K562 (cell line): ENCODE data around the gene OOSP3. TPM values are rescaled to one million over a fixed set of nuclear protein-coding genes. Genes with fewer than 3 reads are reported as not detected.

Experiments
- ATAC-seq: fragments of 200-7000 bp; cut with Tn5 transposase; 3 replicates; pipeline ENCODE4 v1.9.1; 2020; ENCODE audit warnings: moderate library complexity
- BruUV-seq: library from RNA; stranded (reverse); fragments of 400-500 nt; replicated peaks from 2 replicates; lab custom pipeline; 2021; lab: Mats Ljungman, UMichigan
- CTCF ChIA-PET: fragments of 300-600 bp; formaldehyde crosslinking; extraction: SDS; loops from one replicate; lab custom pipeline; 2021; ENCODE audit warnings: low intra/inter-chr PET ratio; lab: Yijun Ruan, JAX
- POLR2A ChIA-PET: fragments of 300-600, 350-650 bp; sonication (Branson Sonifier 250); formaldehyde crosslinking; extraction: SDS; loops from one replicate; lab custom pipeline; 2021; ENCODE audit warnings: antibody characterized with exemption, inconsistent platforms; lab: Yijun Ruan, JAX
- DNase-seq, 4 experiments: peaks; one replicate each; pipeline versions ENCODE4 v3.0.0 to v3.0.0-alpha.2; 2011 to 2018; ENCODE audit warnings: low spot score in 3 of 4, mixed read lengths in 3 of 4; ENCODE audit errors: extremely low read depth in 1 of 4
- FAIRE-seq: peaks from 2 replicates; lab custom pipeline; 2011; peaks lifted over from hg19 to GRCh38; lab: Jason Lieb, UNC
- H2AFZ ChIP-seq: 2 replicates; pipeline ENCODE4 v1.6.0; 2011; ENCODE audit warnings: low read depth, low read length, control low read depth, inconsistent platforms
- H3K27ac ChIP-seq: fragments of 200-600 bp; 3 replicates; pipeline ENCODE4 v1.8.0; 2011; ENCODE audit warnings: low read depth, mild to moderate bottlenecking, control low read depth, inconsistent platforms, low read length, moderate library complexity, mixed read lengths; ENCODE audit errors: extremely low read depth
- H3K27me3 ChIP-seq, 2 experiments: fragments of 300-600 bp in 1 of 2; 2 replicates in 1 of 2; 3 replicates in 1 of 2; pipeline versions ENCODE4 v1.6.0 to v1.8.0; 2011; ENCODE audit warnings: inconsistent platforms in 2 of 2, low read length in 2 of 2, mild to moderate bottlenecking in 1 of 2, mixed read lengths in 1 of 2, moderate library complexity in 1 of 2; ENCODE audit not compliant: control insufficient read depth in 2 of 2, insufficient read depth in 2 of 2
- H3K36me3 ChIP-seq: fragments of 300-600 bp; 3 replicates; pipeline ENCODE4 v1.8.0; 2011; ENCODE audit warnings: mild to moderate bottlenecking, low read length, inconsistent platforms; ENCODE audit not compliant: control insufficient read depth, insufficient read depth
- H3K4me1 ChIP-seq, 2 experiments: fragments of 200-600 bp in 1 of 2; replicated peaks in 1 of 2; 2 replicates in 1 of 2; 3 replicates in 1 of 2; pipeline versions ENCODE4 v1.5.1 to v1.8.0; 2011; ENCODE audit warnings: inconsistent platforms in 2 of 2, low read length in 2 of 2, mild to moderate bottlenecking in 1 of 2, mixed read lengths in 1 of 2, moderate library complexity in 1 of 2; ENCODE audit not compliant: control insufficient read depth in 2 of 2, insufficient read depth in 2 of 2
- H3K4me2 ChIP-seq: 2 replicates; pipeline ENCODE4 v1.6.1; 2011; ENCODE audit warnings: low read length, control low read depth, inconsistent platforms, mixed read lengths; ENCODE audit not compliant: insufficient read depth
- H3K4me3 ChIP-seq: fragments of 200-600 bp; sonication (generic), shearing (Covaris generic); 2 replicates; pipeline ENCODE4 v1.5.1; 2016; ENCODE audit warnings: control low read depth, inconsistent platforms
- H3K79me2 ChIP-seq: fragments of 200-600 bp; 3 replicates; pipeline ENCODE4 v1.8.0; 2011; ENCODE audit warnings: low read length, inconsistent platforms; ENCODE audit not compliant: control insufficient read depth, insufficient read depth
- H3K9ac ChIP-seq, 2 experiments: 2 replicates each; pipeline versions ENCODE4 v1.6.0 to v1.6.1; 2011; ENCODE audit warnings: low read depth in 2 of 2, low read length in 2 of 2, control low read depth in 1 of 2, inconsistent platforms in 1 of 2, mild to moderate bottlenecking in 1 of 2, mixed read lengths in 1 of 2; ENCODE audit not compliant: insufficient read depth in 1 of 2
- H3K9me1 ChIP-seq: one replicate; pipeline ENCODE4 v1.6.0; 2011; ENCODE audit warnings: inconsistent platforms, mild to moderate bottlenecking, low read length, moderate library complexity; ENCODE audit not compliant: control insufficient read depth, insufficient read depth
- H3K9me3 ChIP-seq: replicated peaks from 2 replicates; pipeline ENCODE4 v1.5.1; 2011; ENCODE audit warnings: low read depth, low read length, inconsistent platforms; ENCODE audit not compliant: control insufficient read depth, insufficient read depth
- H4K20me1 ChIP-seq: replicated peaks from 2 replicates; pipeline ENCODE4 v1.6.1; 2011; ENCODE audit warnings: low read length, inconsistent platforms, mixed read lengths; ENCODE audit not compliant: control insufficient read depth, insufficient read depth
- EHMT2 ChIP-seq: fragments of 450-650 bp; IDR thresholded peaks from 2 replicates; pipeline ENCODE4 v1.6.1; 2018; ENCODE audit warnings: antibody characterized with exemption
- FOXK1 ChIP-seq: sonication (generic); formaldehyde crosslinking; IDR thresholded peaks from 2 replicates; pipeline ENCODE4 v1.8.0; 2022; ENCODE audit warnings: missing genetic modification reagents, mild to moderate bottlenecking, borderline replicate concordance
- HSF4 ChIP-seq: fragments of 250-450 bp; sonication (Bioruptor Pico); IDR thresholded peaks from 2 replicates; pipeline ENCODE4 v2.1.2; 2022; ENCODE audit warnings: mild to moderate bottlenecking, moderate library complexity, borderline replicate concordance
- IRF9 ChIP-seq: fragments of 450-650 bp; IDR thresholded peaks from 2 replicates; pipeline ENCODE4 v1.6.1; 2016; ENCODE audit warnings: missing biosample characterization, missing genetic modification characterization
- NCOA6 ChIP-seq: fragments of 450-650 bp; IDR thresholded peaks from 2 replicates; pipeline ENCODE4 v1.6.1; 2017; ENCODE audit warnings: mild to moderate bottlenecking
- NR2F6 ChIP-seq: fragments of 450-650 bp; formaldehyde crosslinking; IDR thresholded peaks from 2 replicates; pipeline ENCODE4 v1.4.0; 2020; ENCODE audit warnings: mild to moderate bottlenecking
- NRF1 ChIP-seq, 2 experiments: fragments of 450-650 bp; IDR thresholded peaks in 1 of 2; conservative IDR thresholded peaks in 1 of 2; 2 replicates each; pipeline ENCODE4 v1.6.1; 2014; ENCODE audit warnings: mild to moderate bottlenecking in 2 of 2
- RBBP5 ChIP-seq: fragments of 200-600 bp; sonication (generic); IDR thresholded peaks from 2 replicates; pipeline ENCODE4 v1.6.1; 2012; ENCODE audit warnings: borderline replicate concordance, mild to moderate bottlenecking, low read length, control low read depth, inconsistent platforms; ENCODE audit not compliant: insufficient read depth, poor library complexity, severe bottlenecking
- RERE ChIP-seq: sonication (generic); formaldehyde crosslinking; IDR thresholded peaks from 2 replicates; pipeline ENCODE4 v1.8.0; 2023; ENCODE audit warnings: missing genetic modification reagents, mild to moderate bottlenecking, borderline replicate concordance
- TBP ChIP-seq: optimal IDR thresholded peaks from 2 replicates; pipeline ENCODE3; 2011; ENCODE audit warnings: low read depth, low read length, improper control_type of control experiment
- ZNF146 ChIP-seq: IDR thresholded peaks from one replicate; pipeline ENCODE4 v1.6.1; 2018; ENCODE audit warnings: missing compliant biosample characterization; ENCODE audit not compliant: unreplicated experiment
- ZNF584 ChIP-seq: fragments of 200-800 bp; sonication (Bioruptor generic); IDR thresholded peaks from 2 replicates; pipeline ENCODE4 v1.6.1; 2016; ENCODE audit warnings: low read depth, mild to moderate bottlenecking, missing genetic modification characterization, missing compliant biosample characterization
- ZNF707 ChIP-seq: fragments of 250-450 bp; sonication (Bioruptor Pico); conservative IDR thresholded peaks from 2 replicates; pipeline ENCODE4 v1.8.0; 2022; ENCODE audit warnings: inconsistent platforms, mild to moderate bottlenecking, moderate library complexity
- ZZZ3 ChIP-seq: fragments of 450-650 bp; IDR thresholded peaks from 2 replicates; pipeline ENCODE4 v1.6.1; 2016; ENCODE audit warnings: antibody characterized with exemption, mild to moderate bottlenecking, moderate library complexity
- WGBS: fragments of 100-300 bp; shearing (Covaris generic); methylation state at CpG from one replicate; pipeline ENCODE4 v1.1.6; 2016; ENCODE audit warnings: low coverage, mixed read lengths; ENCODE audit not compliant: insufficient coverage; ENCODE audit errors: missing lambda C conversion rate; 5-methylcytosine and 5-hydroxymethylcytosine counted together
- in situ Hi-C: fragments of 300-500 bp; cut with MboI; formaldehyde crosslinking; loops from 4 replicates; pipeline ENCODE4 v1.15.0; 2018; ENCODE audit warnings: inconsistent platforms, mixed read lengths
- intact Hi-C: fragments of 100-400 bp; cut with micrococcal nuclease; formaldehyde crosslinking; loops from 2 replicates; pipeline ENCODE4 v1.14.2; 2022
- polyA plus RNA-seq, 8 experiments: library from polyadenylated mRNA; depleted of rRNA in 4 of 8; stranded (reverse) in 5 of 8; unstranded in 3 of 8; fragments of >200 nt; fragmentation: Nextera tagmentation in 2 of 8; fragmentation: Illumina TruSeq in 1 of 8; extraction: Ambion mirVana in 2 of 8; extraction: Trizol in 1 of 8; gene quantifications; 2 replicates each; pipeline versions ENCODE4 v1.2.1 to v1.2.3, GENCODE V29; 2011 to 2014; ENCODE audit warnings: inconsistent platforms in 1 of 8, missing spikeins in 1 of 8
- total RNA-seq, 7 experiments: library from RNA; depleted of rRNA in 6 of 7; stranded (reverse); fragments of >200 nt in 6 of 7; fragmentation: Illumina TruSeq in 2 of 7; extraction: Trizol in 2 of 7; gene quantifications; 2 replicates each; pipeline versions ENCODE4 v1.2.1 to v1.2.3, GENCODE V29; 2011 to 2021; ENCODE audit warnings: low replicate concordance in 1 of 7

Gene OOSP3
- total and polyA plus RNA-seq, 9 of the 15 experiments (the other 6 are each of a cell fraction or from before 2014, with no cell fraction given) = 0.09 to 0.32 (median 0.15) TPM; not detected in 6

DNA sequence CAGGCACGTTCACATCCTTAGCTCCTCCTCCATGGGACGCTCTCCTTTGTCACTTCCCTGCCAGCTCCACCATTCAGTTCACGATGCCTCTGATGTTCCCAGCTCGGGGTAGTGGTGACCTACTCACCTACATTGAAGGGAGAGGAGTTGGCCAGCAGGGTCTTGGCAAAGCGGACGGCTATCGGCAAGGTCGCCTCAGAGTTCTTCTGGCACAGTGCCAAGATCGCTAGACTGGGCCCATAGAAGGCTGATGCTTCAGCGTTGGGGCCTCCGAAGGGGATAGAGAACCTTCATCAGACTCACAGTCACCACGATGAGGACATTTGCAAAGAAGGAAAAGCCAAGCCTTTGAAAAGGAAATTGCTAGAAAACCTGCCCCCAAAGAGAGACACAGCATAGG is 36.3 kb upstream of the OOSP3 start:
- Histone ChIP-seq H3K4me2 (peak overlapping the region; percentile 70), H3K36me3 (no peaks in the 10 kb centered on the region), H3K9ac (peak overlapping the region; percentile 15 to 76; a peak in 2 of 4 replicates), H3K79me2 (no peaks in the 10 kb centered on the region), H3K4me1 (peaks cover 4 to 38% of the 10 kb centered on the region in 2 experiments; a peak in 4 of 5 replicates), H4K20me1 (no peaks in the 10 kb centered on the region), H3K4me3 (no peak overlapping the region), H3K27ac (no peak overlapping the region), H2AFZ (peak overlapping the region; percentile 69), H3K9me1 (no peaks in the 10 kb centered on the region), H3K9me3 (no peaks in the 10 kb centered on the region), H3K27me3 (no peaks in the 10 kb centered on the region)
- ChIA-PET CTCF (no interaction called here), POLR2A (no interaction called here)
- 15% methylated on average over 12 of the region's 12 CpGs for whole genome bisulfite sequencing
- FAIRE-seq = no peak
- peak; percentile 44 to 64 (median 56) for DNase-seq
- intact Hi-C loops (no loop called here), in situ Hi-C loops (no loop called here)
- BruUV-seq = no TSS peak
- ATAC-seq = peak; percentile 47
- no peak for TF ChIP-seq RBBP5
- no peak for TF ChIP-seq ZNF584 (CRISPR knock-in tag)
- TF ChIP-seq TBP = no peak
- 0 out of 2 replicates have a peak, but pooled peaks have one; percentile 6 for TF ChIP-seq EHMT2
- no peak for TF ChIP-seq ZZZ3
- TF ChIP-seq ZNF146 (CRISPR knock-in tag) = no peak
- TF ChIP-seq NCOA6 = no peak
- TF ChIP-seq HSF4 (CRISPR knock-in tag) = no peak
- no peak for TF ChIP-seq IRF9 (tag)
- TF ChIP-seq RERE (CRISPR knock-in tag) = no peak
- no peak for TF ChIP-seq NR2F6
- no peak for TF ChIP-seq ZNF707
- no peak for TF ChIP-seq NRF1 (conservative IDR thresholded peaks at IDR 0.05 in 1 of 2, IDR thresholded peaks at IDR 0.05 in 1 of 2)
- no peak for TF ChIP-seq FOXK1 (CRISPR knock-in tag)
